ENCODE results near the gene SATB2.

SATB2 gene

GRCh38 chr2:199404841-199405240 is 52.9 kb downstream of the SATB2 start:
- no peak for DNase-seq (ENCODE audit: low spot score)

- DNase-seq (ENCODE audit: low spot score) = no peak
Observed at GRCh38 chr2:199395311-199395710, 62.4 kb downstream of the SATB2 start.

GRCh38 chr2:199392363-199392762 is 65.4 kb downstream of the SATB2 start:
- no peak for DNase-seq (ENCODE audit: low spot score)

GRCh38 chr2:199388728-199389268 is 68.9 kb downstream of the SATB2 start:
- DNase-seq (ENCODE audit: low spot score) = no peak

GRCh38 chr2:199384043-199384442 is 73.7 kb downstream of the SATB2 start:
- no peak for DNase-seq (ENCODE audit: low spot score)

GRCh38 chr2:199383021-199383420 is 74.7 kb downstream of the SATB2 start:
- DNase-seq (ENCODE audit: low spot score) = no peak

GRCh38 chr2:199382091-199382490 is 75.6 kb downstream of the SATB2 start:
- DNase-seq (ENCODE audit: low spot score) = no peak

- no peak for DNase-seq (ENCODE audit: low spot score)
Observed at GRCh38 chr2:199381531-199381930, 76.2 kb downstream of the SATB2 start.

GRCh38 chr2:199378948-199379650 is 78.6 kb downstream of the SATB2 start:
- no peak for DNase-seq (ENCODE audit: low spot score)

- DNase-seq (ENCODE audit: low spot score) = no peak
Observed at GRCh38 chr2:199370150-199370780, 87.5 kb downstream of the SATB2 start.

GRCh38 chr2:199366406-199366805 is 91.3 kb downstream of the SATB2 start:
- DNase-seq (ENCODE audit: low spot score) = no peak

- no peak for DNase-seq (ENCODE audit: low spot score)
Observed at GRCh38 chr2:199364153-199364552, 93.6 kb downstream of the SATB2 start.

GRCh38 chr2:199356412-199356811 is 101.3 kb downstream of the SATB2 start:
- no peak for DNase-seq (ENCODE audit: low spot score)

GRCh38 chr2:199348871-199349270 is 108.9 kb downstream of the SATB2 start:
- no peak for DNase-seq (ENCODE audit: low spot score)

GRCh38 chr2:199344012-199344411 is 113.7 kb downstream of the SATB2 start:
- DNase-seq (ENCODE audit: low spot score) = no peak

- DNase-seq (ENCODE audit: low spot score) = no peak
Observed at GRCh38 chr2:199342334-199342733, 115.4 kb downstream of the SATB2 start.

- DNase-seq (ENCODE audit: low spot score) = no peak
Observed at GRCh38 chr2:199341123-199341522, 116.6 kb downstream of the SATB2 start.

GRCh38 chr2:199339891-199340605 is 117.7 kb downstream of the SATB2 start:
- DNase-seq (ENCODE audit: low spot score) = no peak

GRCh38 chr2:199336546-199336945 is 121.2 kb downstream of the SATB2 start:
- DNase-seq (ENCODE audit: low spot score) = no peak

- DNase-seq (ENCODE audit: low spot score) = no peak
Observed at GRCh38 chr2:199335502-199335901, 122.2 kb downstream of the SATB2 start.

GRCh38 chr2:199329466-199329865 is 128.3 kb downstream of the SATB2 start:
- no peak for DNase-seq (ENCODE audit: low spot score)

- no peak for DNase-seq (ENCODE audit: low spot score)
Observed at GRCh38 chr2:199329031-199329430, 128.7 kb downstream of the SATB2 start.

- no peak for DNase-seq (ENCODE audit: low spot score)
Observed at GRCh38 chr2:199325881-199326280, 131.9 kb downstream of the SATB2 start.
